ENCODE measurements around the gene CERK.
A peak's percentile ranks its signal among the peaks of the same experiment; 100 is the strongest.

CERK gene

GRCh38 chr22:46753761-46754109, 15.7 kb upstream of the CERK start:
- in situ Hi-C loops (cut with HindIII; ENCODE audit: low pct_ligation_motif_present, low sequenced_read_pairs): no loop called here
- no peak overlapping the region for H3K4me3 ChIP-seq (ENCODE audit: low read depth, low read length)
- TF ChIP-seq, protein P1, sequence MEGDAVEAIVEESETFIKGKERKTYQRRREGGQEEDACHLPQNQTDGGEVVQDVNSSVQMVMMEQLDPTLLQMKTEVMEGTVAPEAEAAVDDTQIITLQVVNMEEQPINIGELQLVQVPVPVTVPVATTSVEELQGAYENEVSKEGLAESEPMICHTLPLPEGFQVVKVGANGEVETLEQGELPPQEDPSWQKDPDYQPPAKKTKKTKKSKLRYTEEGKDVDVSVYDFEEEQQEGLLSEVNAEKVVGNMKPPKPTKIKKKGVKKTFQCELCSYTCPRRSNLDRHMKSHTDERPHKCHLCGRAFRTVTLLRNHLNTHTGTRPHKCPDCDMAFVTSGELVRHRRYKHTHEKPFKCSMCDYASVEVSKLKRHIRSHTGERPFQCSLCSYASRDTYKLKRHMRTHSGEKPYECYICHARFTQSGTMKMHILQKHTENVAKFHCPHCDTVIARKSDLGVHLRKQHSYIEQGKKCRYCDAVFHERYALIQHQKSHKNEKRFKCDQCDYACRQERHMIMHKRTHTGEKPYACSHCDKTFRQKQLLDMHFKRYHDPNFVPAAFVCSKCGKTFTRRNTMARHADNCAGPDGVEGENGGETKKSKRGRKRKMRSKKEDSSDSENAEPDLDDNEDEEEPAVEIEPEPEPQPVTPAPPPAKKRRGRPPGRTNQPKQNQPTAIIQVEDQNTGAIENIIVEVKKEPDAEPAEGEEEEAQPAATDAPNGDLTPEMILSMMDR (IDR thresholded peaks at IDR 0.05; ENCODE audit: low read depth, low read length, missing control alignments): no peak
- no peaks in the 10 kb centered on the region for H3K36me3 ChIP-seq (replicated peaks)
- H3K27ac ChIP-seq: peak overlapping the region; percentile 95
- H3K27me3 ChIP-seq (replicated peaks): no peaks in the 10 kb centered on the region
- no peak for DNase-seq

- DNase-seq: no peak
- TF ChIP-seq, protein P1 (IDR thresholded peaks at IDR 0.05; ENCODE audit: low read depth, low read length, missing control alignments): no peak
- Histone ChIP-seq H3K27ac (peak overlapping the region; percentile 95), H3K36me3 (replicated peaks) (no peaks in the 10 kb centered on the region), H3K27me3 (replicated peaks) (no peaks in the 10 kb centered on the region), H3K4me3 (ENCODE audit: low read depth, low read length) (no peak overlapping the region)
- in situ Hi-C loops (cut with HindIII; ENCODE audit: low pct_ligation_motif_present, low sequenced_read_pairs): no loop called here
Measured at GRCh38 chr22:46753360-46753759, 15.3 kb upstream of the CERK start.

DNA sequence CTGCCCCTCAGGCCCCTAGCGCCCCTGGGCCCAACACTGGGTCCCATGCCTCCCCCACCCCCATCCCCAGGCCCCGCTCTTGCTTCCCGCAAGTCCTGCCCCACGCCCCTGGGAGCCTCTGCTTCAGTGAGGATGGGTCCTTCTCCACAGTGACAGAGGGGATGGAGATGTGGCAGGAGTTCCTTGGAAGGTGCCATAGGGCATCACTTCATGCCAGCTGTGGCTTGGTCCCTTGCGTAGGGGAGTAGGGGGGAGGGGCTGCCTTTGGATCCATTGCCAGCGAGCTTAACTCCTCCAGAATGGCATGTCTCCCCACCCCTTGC, 14.9 kb upstream of the CERK start:
- in situ Hi-C loops (cut with HindIII; ENCODE audit: low pct_ligation_motif_present, low sequenced_read_pairs): no loop called here
- no peaks in the 10 kb centered on the region for H3K27me3 ChIP-seq (replicated peaks)
- H3K36me3 ChIP-seq (replicated peaks): no peaks in the 10 kb centered on the region
- TF ChIP-seq, protein P1 (IDR thresholded peaks at IDR 0.05; ENCODE audit: low read depth, low read length, missing control alignments): no peak
- DNase-seq: no peak
- H3K4me3 ChIP-seq (ENCODE audit: low read depth, low read length): no peak overlapping the region
- H3K27ac ChIP-seq: peak overlapping the region; percentile 95

- Histone ChIP-seq H3K27me3 (replicated peaks) (no peaks in the 10 kb centered on the region), H3K36me3 (replicated peaks) (no peaks in the 10 kb centered on the region), H3K27ac (no peak overlapping the region), H3K4me3 (ENCODE audit: low read depth, low read length) (no peak overlapping the region)
- in situ Hi-C loops (cut with HindIII; ENCODE audit: low pct_ligation_motif_present, low sequenced_read_pairs): no loop called here
- DNase-seq: no peak
- TF ChIP-seq, protein P1 (IDR thresholded peaks at IDR 0.05; ENCODE audit: low read depth, low read length, missing control alignments): no peak
Measured at GRCh38 chr22:46752286-46752987, 14.4 kb upstream of the CERK start.

GRCh38 chr22:46750863-46751443, 12.9 kb upstream of the CERK start:
- in situ Hi-C loops (cut with HindIII; ENCODE audit: low pct_ligation_motif_present, low sequenced_read_pairs): no loop called here
- H3K27ac ChIP-seq: no peak overlapping the region
- H3K4me3 ChIP-seq (ENCODE audit: low read depth, low read length): no peak overlapping the region
- no peak for DNase-seq
- TF ChIP-seq, protein P1 (IDR thresholded peaks at IDR 0.05; ENCODE audit: low read depth, low read length, missing control alignments): no peak
- no peaks in the 10 kb centered on the region for H3K27me3 ChIP-seq (replicated peaks)
- no peaks in the 10 kb centered on the region for H3K36me3 ChIP-seq (replicated peaks)

DNA sequence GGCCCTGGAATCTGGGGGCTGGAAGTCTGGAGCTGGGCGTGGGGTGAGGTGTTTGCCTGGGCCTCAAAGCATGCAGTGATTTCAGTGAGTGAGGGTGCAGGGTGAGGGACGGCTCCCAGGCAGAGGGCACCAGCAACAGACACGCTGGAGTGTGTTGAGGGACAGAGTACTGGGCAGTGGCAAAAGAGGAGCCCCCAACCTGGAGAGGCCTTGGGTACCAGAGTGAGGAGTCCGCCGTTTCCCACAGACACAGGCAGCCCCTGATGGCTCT, 12.4 kb upstream of the CERK start:
- Histone ChIP-seq H3K27ac (no peak overlapping the region), H3K27me3 (replicated peaks) (no peaks in the 10 kb centered on the region), H3K4me3 (ENCODE audit: low read depth, low read length) (no peak overlapping the region), H3K36me3 (replicated peaks) (no peaks in the 10 kb centered on the region)
- no peak for DNase-seq
- in situ Hi-C loops (cut with HindIII; ENCODE audit: low pct_ligation_motif_present, low sequenced_read_pairs): no loop called here
- TF ChIP-seq, protein P1 (IDR thresholded peaks at IDR 0.05; ENCODE audit: low read depth, low read length, missing control alignments): no peak
